GM23338 (cell line): ENCODE measurements around the gene KCNAB2. TPM values are rescaled to one million over a fixed set of nuclear protein-coding genes. Genes with fewer than 3 reads are reported as not detected.

ENCODE experiments used
- ATAC-seq: fragments of 200-7000 bp; cut with Tn5 transposase; 3 replicates; pipeline ENCODE4 v1.9.1; 2020
- DNase-seq: peaks from one replicate; pipeline ENCODE4 v3.0.0-alpha.2; 2015; ENCODE audit warnings: low spot score
- H2AFZ ChIP-seq: fragments of 200-600 bp; sonication (generic); 2 replicates; pipeline ENCODE4 v1.8.0; 2016; ENCODE audit warnings: antibody characterized with exemption, mild to moderate bottlenecking, moderate library complexity
- H3F3A ChIP-seq: fragments of 200-600 bp; sonication (generic); replicated peaks from 2 replicates; pipeline ENCODE4 v1.8.0; 2017; ENCODE audit warnings: antibody characterized with exemption, mixed run types, low read depth
- H3K27ac ChIP-seq: fragments of 200-600 bp; sonication (generic); 2 replicates; pipeline ENCODE4 v1.6.1; 2016; ENCODE audit warnings: low read depth
- H3K27me3 ChIP-seq: fragments of 200-600 bp; sonication (generic); 2 replicates; pipeline ENCODE4 v1.8.0; 2016; ENCODE audit warnings: mild to moderate bottlenecking, mixed run types, moderate library complexity; ENCODE audit not compliant: insufficient read depth
- H3K36me3 ChIP-seq: fragments of 200-600 bp; sonication (generic); 2 replicates; pipeline ENCODE4 v1.8.0; 2016; ENCODE audit warnings: mild to moderate bottlenecking; ENCODE audit not compliant: insufficient read depth
- H3K4me1 ChIP-seq: fragments of 200-600 bp; sonication (generic); 2 replicates; pipeline ENCODE4 v1.8.0; 2016; ENCODE audit warnings: mild to moderate bottlenecking, moderate library complexity; ENCODE audit not compliant: insufficient read depth
- H3K4me2 ChIP-seq: fragments of 200-600 bp; sonication (generic); 2 replicates; pipeline ENCODE4 v1.7.1; 2017; ENCODE audit warnings: mixed run types
- H3K4me3 ChIP-seq: fragments of 200-600 bp; sonication (generic); 2 replicates; pipeline ENCODE4 v1.6.1; 2016; ENCODE audit warnings: mixed run types
- H3K79me2 ChIP-seq: fragments of 200-600 bp; sonication (generic); replicated peaks from 2 replicates; pipeline ENCODE4 v1.8.0; 2017; ENCODE audit warnings: mild to moderate bottlenecking; ENCODE audit not compliant: insufficient read depth
- H3K9me2 ChIP-seq: fragments of 200-600 bp; sonication (generic); 2 replicates; pipeline ENCODE4 v1.8.0; 2017; ENCODE audit not compliant: insufficient read depth
- H4K20me1 ChIP-seq: fragments of 200-600 bp; sonication (generic); replicated peaks from 2 replicates; pipeline ENCODE4 v1.8.0; 2017; ENCODE audit warnings: mild to moderate bottlenecking; ENCODE audit not compliant: insufficient read depth
- H3K27ac Mint-ChIP-seq: 2 replicates; pipeline ENCODE4 v1.8.0; 2020; ENCODE audit warnings: inconsistent platforms, mild to moderate bottlenecking, moderate library complexity, mixed read lengths
- H3K27me3 Mint-ChIP-seq: 3 replicates; pipeline ENCODE4 v1.8.0; 2022; ENCODE audit warnings: low read depth, mild to moderate bottlenecking, moderate library complexity, mixed read lengths, inconsistent platforms; ENCODE audit not compliant: insufficient read depth, poor library complexity
- H3K36me3 Mint-ChIP-seq: 3 replicates; pipeline ENCODE4 v1.8.0; 2021; ENCODE audit warnings: low read depth, mild to moderate bottlenecking, inconsistent platforms, moderate library complexity, mixed read lengths
- H3K4me1 Mint-ChIP-seq: 3 replicates; pipeline ENCODE4 v1.8.0; 2020; ENCODE audit warnings: mild to moderate bottlenecking, inconsistent platforms, mixed read lengths
- H3K4me3 Mint-ChIP-seq: 3 replicates; pipeline ENCODE4 v1.8.0; 2021; ENCODE audit warnings: moderate library complexity, mild to moderate bottlenecking, inconsistent platforms, mixed read lengths
- H3K9me3 Mint-ChIP-seq: 3 replicates; pipeline ENCODE4 v1.8.0; 2020; ENCODE audit warnings: moderate library complexity, mild to moderate bottlenecking, inconsistent platforms, mixed read lengths
- JUNB ChIP-seq: IDR thresholded peaks from one replicate; pipeline ENCODE4 v1.6.1; 2016; ENCODE audit warnings: antibody characterized with exemption; ENCODE audit not compliant: unreplicated experiment
- POLR2AphosphoS5 ChIP-seq: IDR thresholded peaks from 2 replicates; pipeline ENCODE4 v1.6.1; 2016; ENCODE audit warnings: antibody characterized with exemption, low read depth
- STAT1 ChIP-seq: IDR thresholded peaks from one replicate; pipeline ENCODE4 v1.6.1; 2016; ENCODE audit warnings: antibody characterized with exemption; ENCODE audit not compliant: unreplicated experiment
- polyA plus RNA-seq: library from polyadenylated mRNA; unstranded; fragments of >200 nt; fragmentation: Nextera tagmentation; extraction: Ambion mirVana; gene quantifications from 2 replicates; pipeline ENCODE4 v1.2.1, GENCODE V29; 2016
- total RNA-seq: library from RNA; depleted of rRNA; stranded (reverse); fragments of >200 nt; shearing (Covaris generic); gene quantifications from 2 replicates; pipeline ENCODE4 v1.2.3, GENCODE V29; 2014
- TF ChIP-seq, protein P1 (sequence below): fragments of 250-450 bp; sonication (Bioruptor Pico); IDR thresholded peaks from 2 replicates; pipeline ENCODE4 v1.5.0; 2020; ENCODE audit warnings: mild to moderate bottlenecking, moderate library complexity

Gene KCNAB2
- total and polyA plus RNA-seq, 2 experiments from 2014 or later, result 3.0 to 3.7 TPM

DNA sequence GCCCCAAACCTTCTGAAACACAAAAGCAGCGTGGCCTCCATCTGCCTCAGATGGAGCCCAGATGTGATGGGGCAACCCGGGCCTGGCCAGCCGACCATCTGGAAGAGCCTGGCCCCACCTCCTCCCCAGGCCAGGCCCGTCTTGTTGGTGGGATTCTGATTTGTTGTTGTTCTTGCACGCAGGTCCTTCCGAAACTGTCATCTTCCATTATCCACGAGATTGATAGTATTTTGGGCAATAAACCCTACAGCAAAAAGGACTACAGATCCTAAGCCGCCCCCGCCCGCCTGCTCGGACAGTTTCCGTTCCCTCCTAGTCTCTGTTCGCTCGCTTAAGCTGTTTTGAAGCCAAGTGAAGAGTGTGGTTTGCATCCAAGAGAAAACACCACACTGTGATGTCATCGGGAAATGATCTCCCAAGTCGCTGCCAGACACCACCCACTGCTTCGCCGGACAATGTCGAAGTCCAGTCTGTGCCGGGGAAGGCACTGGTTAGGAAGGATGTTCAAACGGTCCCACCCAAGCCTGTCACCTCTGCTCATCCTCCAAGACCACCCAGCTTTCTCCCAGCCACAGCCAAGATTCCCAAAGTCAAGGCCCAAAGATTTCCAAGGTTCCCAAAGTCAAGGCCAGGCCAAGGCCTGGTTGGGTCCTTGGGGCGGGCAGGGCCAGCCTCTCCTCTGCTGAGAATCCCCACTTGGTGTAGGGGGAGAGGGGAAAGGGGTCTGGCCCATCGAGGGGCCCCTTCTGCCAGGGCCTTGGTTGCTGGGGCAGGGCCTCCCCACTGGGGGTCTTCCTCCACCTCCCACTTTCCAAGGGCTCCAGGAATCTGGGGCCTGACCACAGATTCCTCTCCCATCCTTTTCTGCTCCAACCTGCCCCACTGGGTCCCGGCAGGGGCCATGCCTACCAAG lies 52.9 kb downstream of the KCNAB2 start:
- Mint-ChIP-seq H3K36me3 (no peaks in the 10 kb centered on the region), H3K9me3 (no peaks in the 10 kb centered on the region; the same call in 2 of the 3 replicates), H3K4me1 (peaks cover 2% of the 10 kb centered on the region; the same call in 1 of the 3 replicates), H3K27me3 (peaks cover 3% of the 10 kb centered on the region), H3K4me3 (no peak overlapping the region), H3K27ac (no peak overlapping the region)
- Histone ChIP-seq H4K20me1 (no peaks in the 10 kb centered on the region), H3K4me1 (no peaks in the 10 kb centered on the region), H2AFZ (no peak overlapping the region), H3F3A (no peaks in the 10 kb centered on the region), H3K9me2 (no peaks in the 10 kb centered on the region), H3K4me2 (no peak overlapping the region), H3K4me3 (no peak overlapping the region), H3K27ac (no peak overlapping the region), H3K27me3 (no peaks in the 10 kb centered on the region), H3K36me3 (no peaks in the 10 kb centered on the region), H3K79me2 (no peaks in the 10 kb centered on the region)
- ATAC-seq (no peak), DNase-seq (no peak)
- TF ChIP-seq POLR2AphosphoS5 (no peak), STAT1 (no peak), JUNB (no peak)
- TF ChIP-seq, protein P1, sequence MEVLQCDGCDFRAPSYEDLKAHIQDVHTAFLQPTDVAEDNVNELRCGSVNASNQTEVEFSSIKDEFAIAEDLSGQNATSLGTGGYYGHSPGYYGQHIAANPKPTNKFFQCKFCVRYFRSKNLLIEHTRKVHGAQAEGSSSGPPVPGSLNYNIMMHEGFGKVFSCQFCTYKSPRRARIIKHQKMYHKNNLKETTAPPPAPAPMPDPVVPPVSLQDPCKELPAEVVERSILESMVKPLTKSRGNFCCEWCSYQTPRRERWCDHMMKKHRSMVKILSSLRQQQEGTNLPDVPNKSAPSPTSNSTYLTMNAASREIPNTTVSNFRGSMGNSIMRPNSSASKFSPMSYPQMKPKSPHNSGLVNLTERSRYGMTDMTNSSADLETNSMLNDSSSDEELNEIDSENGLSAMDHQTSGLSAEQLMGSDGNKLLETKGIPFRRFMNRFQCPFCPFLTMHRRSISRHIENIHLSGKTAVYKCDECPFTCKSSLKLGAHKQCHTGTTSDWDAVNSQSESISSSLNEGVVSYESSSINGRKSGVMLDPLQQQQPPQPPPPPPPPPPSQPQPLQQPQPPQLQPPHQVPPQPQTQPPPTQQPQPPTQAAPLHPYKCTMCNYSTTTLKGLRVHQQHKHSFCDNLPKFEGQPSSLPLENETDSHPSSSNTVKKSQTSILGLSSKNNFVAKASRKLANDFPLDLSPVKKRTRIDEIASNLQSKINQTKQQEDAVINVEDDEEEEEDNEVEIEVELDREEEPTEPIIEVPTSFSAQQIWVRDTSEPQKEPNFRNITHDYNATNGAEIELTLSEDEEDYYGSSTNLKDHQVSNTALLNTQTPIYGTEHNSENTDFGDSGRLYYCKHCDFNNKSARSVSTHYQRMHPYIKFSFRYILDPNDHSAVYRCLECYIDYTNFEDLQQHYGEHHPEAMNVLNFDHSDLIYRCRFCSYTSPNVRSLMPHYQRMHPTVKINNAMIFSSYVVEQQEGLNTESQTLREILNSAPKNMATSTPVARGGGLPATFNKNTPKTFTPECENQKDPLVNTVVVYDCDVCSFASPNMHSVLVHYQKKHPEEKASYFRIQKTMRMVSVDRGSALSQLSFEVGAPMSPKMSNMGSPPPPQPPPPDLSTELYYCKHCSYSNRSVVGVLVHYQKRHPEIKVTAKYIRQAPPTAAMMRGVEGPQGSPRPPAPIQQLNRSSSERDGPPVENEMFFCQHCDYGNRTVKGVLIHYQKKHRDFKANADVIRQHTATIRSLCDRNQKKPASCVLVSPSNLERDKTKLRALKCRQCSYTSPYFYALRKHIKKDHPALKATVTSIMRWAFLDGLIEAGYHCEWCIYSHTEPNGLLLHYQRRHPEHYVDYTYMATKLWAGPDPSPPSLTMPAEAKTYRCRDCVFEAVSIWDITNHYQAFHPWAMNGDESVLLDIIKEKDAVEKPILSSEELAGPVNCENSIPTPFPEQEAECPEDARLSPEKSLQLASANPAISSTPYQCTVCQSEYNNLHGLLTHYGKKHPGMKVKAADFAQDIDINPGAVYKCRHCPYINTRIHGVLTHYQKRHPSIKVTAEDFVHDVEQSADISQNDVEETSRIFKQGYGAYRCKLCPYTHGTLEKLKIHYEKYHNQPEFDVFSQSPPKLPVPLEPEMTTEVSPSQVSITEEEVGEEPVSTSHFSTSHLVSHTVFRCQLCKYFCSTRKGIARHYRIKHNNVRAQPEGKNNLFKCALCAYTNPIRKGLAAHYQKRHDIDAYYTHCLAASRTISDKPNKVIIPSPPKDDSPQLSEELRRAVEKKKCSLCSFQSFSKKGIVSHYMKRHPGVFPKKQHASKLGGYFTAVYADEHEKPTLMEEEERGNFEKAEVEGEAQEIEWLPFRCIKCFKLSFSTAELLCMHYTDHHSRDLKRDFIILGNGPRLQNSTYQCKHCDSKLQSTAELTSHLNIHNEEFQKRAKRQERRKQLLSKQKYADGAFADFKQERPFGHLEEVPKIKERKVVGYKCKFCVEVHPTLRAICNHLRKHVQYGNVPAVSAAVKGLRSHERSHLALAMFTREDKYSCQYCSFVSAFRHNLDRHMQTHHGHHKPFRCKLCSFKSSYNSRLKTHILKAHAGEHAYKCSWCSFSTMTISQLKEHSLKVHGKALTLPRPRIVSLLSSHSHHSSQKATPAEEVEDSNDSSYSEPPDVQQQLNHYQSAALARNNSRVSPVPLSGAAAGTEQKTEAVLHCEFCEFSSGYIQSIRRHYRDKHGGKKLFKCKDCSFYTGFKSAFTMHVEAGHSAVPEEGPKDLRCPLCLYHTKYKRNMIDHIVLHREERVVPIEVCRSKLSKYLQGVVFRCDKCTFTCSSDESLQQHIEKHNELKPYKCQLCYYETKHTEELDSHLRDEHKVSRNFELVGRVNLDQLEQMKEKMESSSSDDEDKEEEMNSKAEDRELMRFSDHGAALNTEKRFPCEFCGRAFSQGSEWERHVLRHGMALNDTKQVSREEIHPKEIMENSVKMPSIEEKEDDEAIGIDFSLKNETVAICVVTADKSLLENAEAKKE (CRISPR knock-in tag), result no peak

DNA sequence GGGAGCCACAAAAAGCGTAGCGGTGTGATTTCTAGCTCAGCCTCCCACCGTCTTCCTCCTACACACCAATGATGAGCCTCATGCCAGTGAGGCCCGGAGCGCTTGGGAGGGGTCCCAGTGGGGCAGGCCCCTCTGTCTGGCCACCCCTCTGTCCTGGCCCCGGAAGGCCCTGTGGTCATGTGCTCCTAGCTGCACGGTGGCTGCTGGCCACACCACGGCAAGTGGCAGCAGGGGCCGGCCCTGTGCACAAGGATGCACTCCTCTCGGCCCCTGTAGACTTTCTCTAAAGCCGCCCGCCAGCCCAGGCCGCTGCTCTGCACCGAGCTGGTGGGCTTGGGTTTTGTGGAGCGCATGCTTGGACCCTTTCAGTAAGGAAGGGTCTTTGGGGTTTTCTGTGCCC lies 53.6 kb downstream of the KCNAB2 start:
- Mint-ChIP-seq H3K27ac (no peak overlapping the region), H3K36me3 (no peaks in the 10 kb centered on the region)
- no peaks in the 10 kb centered on the region for H3K9me2 ChIP-seq
- TF ChIP-seq, protein P1 (CRISPR knock-in tag), result no peak

More for the DNA sequence above, 53.6 kb downstream of the KCNAB2 start:
- no peaks in the 10 kb centered on the region for H3K36me3 ChIP-seq
- Mint-ChIP-seq H3K9me3 (no peaks in the 10 kb centered on the region; the same call in 2 of the 3 replicates), H3K4me3 (no peak overlapping the region), H3K4me1 (peaks cover 2% of the 10 kb centered on the region; the same call in 1 of the 3 replicates), H3K27me3 (peaks cover 3% of the 10 kb centered on the region)
- no peak for DNase-seq
- H3K27me3 ChIP-seq, result no peaks in the 10 kb centered on the region
- H3K4me1 ChIP-seq, result no peaks in the 10 kb centered on the region
- no peak overlapping the region for H2AFZ ChIP-seq
- no peaks in the 10 kb centered on the region for H3K79me2 ChIP-seq
- no peak overlapping the region for H3K4me3 ChIP-seq
- no peaks in the 10 kb centered on the region for H3F3A ChIP-seq
- no peak overlapping the region for H3K4me2 ChIP-seq
- H4K20me1 ChIP-seq, result no peaks in the 10 kb centered on the region
- no peak overlapping the region for H3K27ac ChIP-seq
- no peak for ATAC-seq
